Naive thymus-derived CD4-positive, alpha-beta T cell (primary cell): ENCODE results near the gene PTPRT. TPM values are rescaled to one million over a fixed set of nuclear protein-coding genes. Genes with fewer than 3 reads are reported as not detected.

ENCODE experiments used
- ATAC-seq: fragments of 150-1000 bp; cut with Tn5 transposase; 2 replicates; pipeline ENCODE4 v1.10.0; 2021; ENCODE audit warnings: mild to moderate bottlenecking, moderate library complexity
- CTCF ChIA-PET: fragments of 350-600 bp; sonication (Branson Sonifier 250); formaldehyde crosslinking; loops from one replicate; lab custom pipeline; 2021; ENCODE audit warnings: antibody characterized with exemption; lab: Charles Lee
- POLR2A ChIA-PET: fragments of 350-600 bp; sonication (Branson Sonifier 250); formaldehyde crosslinking; loops from one replicate; lab custom pipeline; 2021; ENCODE audit warnings: antibody characterized with exemption, inconsistent platforms; lab: Charles Lee
- DNase-seq, 9 donors: peaks; one replicate each; pipeline versions ENCODE4 v3.0.0 to v3.0.0-alpha.2; 2020 to 2022; ENCODE audit warnings: mixed read lengths in 1 of 9
- H3K27ac ChIP-seq: one replicate; pipeline ENCODE4 v1.7.0; 2013; ENCODE audit warnings: mild to moderate bottlenecking, low read depth, low read length, moderate library complexity
- H3K27me3 ChIP-seq, 2 donors: one replicate each; pipeline ENCODE4 v1.7.0; 2013; ENCODE audit warnings: low read length in 2 of 2, mild to moderate bottlenecking in 2 of 2, moderate library complexity in 2 of 2; ENCODE audit not compliant: control insufficient read depth in 2 of 2, insufficient read depth in 2 of 2
- H3K36me3 ChIP-seq, 3 experiments: 1 replicate in 2 of 3; 2 replicates in 1 of 3; pipeline ENCODE4 v1.7.0; 2013; ENCODE audit warnings: low read length in 3 of 3, mild to moderate bottlenecking in 3 of 3, moderate library complexity in 1 of 3; ENCODE audit not compliant: insufficient read depth in 3 of 3, control insufficient read depth in 2 of 3
- H3K4me1 ChIP-seq, 2 donors: one replicate each; pipeline ENCODE4 v1.7.0; 2013; ENCODE audit warnings: low read length in 2 of 2, mild to moderate bottlenecking in 2 of 2, moderate library complexity in 1 of 2; ENCODE audit not compliant: control insufficient read depth in 2 of 2, insufficient read depth in 2 of 2
- H3K4me3 ChIP-seq: 2 replicates; pipeline ENCODE4 v1.7.0; 2013; ENCODE audit warnings: mild to moderate bottlenecking, low read length
- H3K9me3 ChIP-seq, 3 experiments: 1 replicate in 2 of 3; 2 replicates in 1 of 3; pipeline ENCODE4 v1.7.0; 2013; ENCODE audit warnings: low read length in 3 of 3; ENCODE audit not compliant: control insufficient read depth in 2 of 3
- H3K27ac Mint-ChIP-seq, 9 donors: one replicate each; pipeline ENCODE4 v1.8.0; 2020 to 2022; ENCODE audit warnings: mixed read lengths in 9 of 9, mild to moderate bottlenecking in 8 of 9, moderate library complexity in 5 of 9, inconsistent platforms in 2 of 9
- H3K27me3 Mint-ChIP-seq, 5 donors: one replicate each; pipeline ENCODE4 v1.8.0; 2021 to 2022; ENCODE audit warnings: mixed read lengths in 5 of 5, mild to moderate bottlenecking in 1 of 5
- H3K36me3 Mint-ChIP-seq, 5 donors: one replicate each; pipeline ENCODE4 v1.8.0; 2020 to 2022; ENCODE audit warnings: mixed read lengths in 5 of 5, mild to moderate bottlenecking in 3 of 5, inconsistent platforms in 1 of 5
- H3K4me1 Mint-ChIP-seq, 7 donors: one replicate each; pipeline ENCODE4 v1.8.0; 2020 to 2022; ENCODE audit warnings: mixed read lengths in 7 of 7, mild to moderate bottlenecking in 3 of 7, inconsistent platforms in 1 of 7
- H3K4me3 Mint-ChIP-seq, 10 donors: one replicate each; pipeline ENCODE4 v1.8.0; 2020 to 2022; ENCODE audit warnings: mild to moderate bottlenecking in 10 of 10, mixed read lengths in 10 of 10, moderate library complexity in 6 of 10, inconsistent platforms in 2 of 10
- H3K9me3 Mint-ChIP-seq, 11 donors: one replicate each; pipeline ENCODE4 v1.8.0; 2020 to 2022; ENCODE audit warnings: mixed read lengths in 11 of 11, mild to moderate bottlenecking in 4 of 11, inconsistent platforms in 1 of 11, moderate library complexity in 1 of 11
- intact Hi-C, 2 donors: fragments of 100-400 bp; cut with micrococcal nuclease; formaldehyde crosslinking; loops; one replicate each; pipeline ENCODE4 v1.15.1; 2023
- polyA plus RNA-seq, 2 donors: library from polyadenylated mRNA; unstranded; fragments of 300-500 nt; fragmentation: Illumina TruSeq; gene quantifications; one replicate each; pipeline ENCODE4 v1.2.3, GENCODE V29; 2021
- total RNA-seq, 6 experiments: library from RNA in 5 of 6; stranded (reverse) in 5 of 6; gene quantifications; 1 replicate in 5 of 6; 2 replicates in 1 of 6; pipeline ENCODE4 v1.2.3 and lab custom pipeline; 2021 to 2026

PTPRT gene
- total and polyA plus RNA-seq, 7 experiments from 2014 or later = not detected

DNA sequence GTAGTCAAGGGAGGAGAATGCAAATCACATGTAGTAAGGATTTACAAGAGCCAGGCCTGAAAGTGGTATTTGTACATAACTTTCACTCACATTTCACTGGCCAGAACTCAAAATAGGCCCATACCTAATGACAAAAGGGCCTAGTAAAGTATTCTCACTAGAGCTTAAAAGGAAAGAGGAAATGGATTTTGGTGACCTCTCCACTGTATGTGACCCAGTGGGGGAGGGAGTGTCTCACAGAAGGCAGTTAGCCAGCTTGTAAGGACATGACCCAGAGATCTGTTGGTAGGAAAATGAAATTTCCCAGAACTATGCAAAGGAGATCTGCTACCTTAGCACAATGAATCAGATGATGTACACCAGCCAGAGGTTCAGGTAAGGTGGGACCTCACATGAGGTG lies 124.4 kb downstream of the PTPRT start:
- H3K27me3 Mint-ChIP-seq = peaks cover 0 to 11% (median 0%) of the 10 kb centered on the region in 5 donors
- no peak overlapping the region for H3K4me3 ChIP-seq
- ATAC-seq = no peak
- no peak overlapping the region for H3K27ac Mint-ChIP-seq
- intact Hi-C loops = no loop called here
- H3K27me3 ChIP-seq = no peaks in the 10 kb centered on the region
- no peak overlapping the region for H3K4me3 Mint-ChIP-seq
- ChIA-PET CTCF (no interaction called here), POLR2A (no interaction called here)
- no peak for DNase-seq
- no peaks in the 10 kb centered on the region for H3K4me1 Mint-ChIP-seq
- H3K4me1 ChIP-seq = no peaks in the 10 kb centered on the region
- H3K9me3 ChIP-seq = peaks cover 0 to 4% (median 0%) of the 10 kb centered on the region in 3 experiments
- no peaks in the 10 kb centered on the region for H3K36me3 Mint-ChIP-seq
- no peak overlapping the region for H3K27ac ChIP-seq
- peaks cover 0 to 11% (median 8%) of the 10 kb centered on the region in 11 donors for H3K9me3 Mint-ChIP-seq
- no peaks in the 10 kb centered on the region for H3K36me3 ChIP-seq

DNA sequence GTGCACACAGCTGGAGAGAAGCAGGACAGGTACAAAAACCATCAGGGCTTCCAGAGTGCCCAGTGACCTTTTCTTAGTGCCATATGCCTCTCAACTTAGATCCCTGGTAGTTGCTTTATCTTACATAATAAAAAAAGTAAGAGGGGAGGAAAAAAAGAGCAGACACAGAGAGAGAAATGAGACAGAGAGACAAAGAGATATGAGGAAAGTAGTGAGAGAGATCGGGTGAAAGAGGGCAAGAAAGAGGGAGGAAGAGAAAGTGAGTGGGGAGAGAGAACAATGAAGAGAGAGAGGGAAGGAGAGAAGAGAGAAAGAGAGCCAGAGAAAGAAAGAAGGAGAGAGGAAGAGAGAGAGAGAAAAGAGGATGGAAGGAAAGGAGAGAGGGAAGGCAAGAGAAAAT lies 131.6 kb downstream of the PTPRT start:
- Histone ChIP-seq H3K27ac (no peak overlapping the region), H3K4me3 (no peak overlapping the region), H3K4me1 (no peaks in the 10 kb centered on the region), H3K27me3 (no peaks in the 10 kb centered on the region), H3K36me3 (no peaks in the 10 kb centered on the region), H3K9me3 (no peaks in the 10 kb centered on the region)
- Mint-ChIP-seq H3K9me3 (peaks cover 0 to 5% (median 0%) of the 10 kb centered on the region in 11 donors), H3K4me1 (no peaks in the 10 kb centered on the region), H3K27ac (no peak overlapping the region), H3K36me3 (no peaks in the 10 kb centered on the region), H3K27me3 (peaks cover 0 to 18% (median 9%) of the 10 kb centered on the region in 5 donors), H3K4me3 (no peak overlapping the region)
- POLR2A ChIA-PET = no interaction called here
- CTCF ChIA-PET = no interaction called here
- ATAC-seq (no peak), DNase-seq (no peak)
- intact Hi-C loops = no loop called here

DNA sequence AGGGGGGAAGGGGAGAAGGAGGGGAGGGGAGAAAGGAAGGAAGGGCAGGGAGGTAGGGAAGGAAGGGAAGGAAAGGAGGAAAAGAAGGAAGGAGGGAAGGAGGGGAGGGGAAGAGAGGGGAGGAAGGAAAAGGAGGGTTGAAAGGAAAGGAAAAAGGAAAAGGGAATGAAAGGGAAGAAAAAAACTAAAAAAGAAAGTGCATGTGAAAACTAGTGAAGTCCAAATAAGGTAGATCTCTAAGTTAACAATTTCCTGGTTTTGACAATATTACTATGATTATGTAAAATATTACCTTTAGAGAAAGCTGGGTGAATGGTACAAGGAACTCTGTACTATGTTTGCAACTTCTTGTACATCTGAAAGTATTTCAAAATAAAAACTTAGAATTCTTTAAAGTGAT lies 132.4 kb downstream of the PTPRT start:
- peaks cover 0 to 5% (median 2%) of the 10 kb centered on the region in 11 donors for H3K9me3 Mint-ChIP-seq
- no peaks in the 10 kb centered on the region for H3K27me3 ChIP-seq
- H3K27me3 Mint-ChIP-seq = peaks cover 0 to 18% (median 9%) of the 10 kb centered on the region in 5 donors
- no peak overlapping the region for H3K4me3 Mint-ChIP-seq
- H3K4me3 ChIP-seq = no peak overlapping the region
- no peak for ATAC-seq
- intact Hi-C loops = no loop called here
- no peaks in the 10 kb centered on the region for H3K4me1 ChIP-seq
- no peaks in the 10 kb centered on the region for H3K36me3 ChIP-seq
- no peak for DNase-seq
- H3K36me3 Mint-ChIP-seq = no peaks in the 10 kb centered on the region
- H3K27ac Mint-ChIP-seq = no peak overlapping the region
- ChIA-PET POLR2A (no interaction called here), CTCF (no interaction called here)
- H3K9me3 ChIP-seq = no peaks in the 10 kb centered on the region
- no peak overlapping the region for H3K27ac ChIP-seq
- no peaks in the 10 kb centered on the region for H3K4me1 Mint-ChIP-seq

DNA sequence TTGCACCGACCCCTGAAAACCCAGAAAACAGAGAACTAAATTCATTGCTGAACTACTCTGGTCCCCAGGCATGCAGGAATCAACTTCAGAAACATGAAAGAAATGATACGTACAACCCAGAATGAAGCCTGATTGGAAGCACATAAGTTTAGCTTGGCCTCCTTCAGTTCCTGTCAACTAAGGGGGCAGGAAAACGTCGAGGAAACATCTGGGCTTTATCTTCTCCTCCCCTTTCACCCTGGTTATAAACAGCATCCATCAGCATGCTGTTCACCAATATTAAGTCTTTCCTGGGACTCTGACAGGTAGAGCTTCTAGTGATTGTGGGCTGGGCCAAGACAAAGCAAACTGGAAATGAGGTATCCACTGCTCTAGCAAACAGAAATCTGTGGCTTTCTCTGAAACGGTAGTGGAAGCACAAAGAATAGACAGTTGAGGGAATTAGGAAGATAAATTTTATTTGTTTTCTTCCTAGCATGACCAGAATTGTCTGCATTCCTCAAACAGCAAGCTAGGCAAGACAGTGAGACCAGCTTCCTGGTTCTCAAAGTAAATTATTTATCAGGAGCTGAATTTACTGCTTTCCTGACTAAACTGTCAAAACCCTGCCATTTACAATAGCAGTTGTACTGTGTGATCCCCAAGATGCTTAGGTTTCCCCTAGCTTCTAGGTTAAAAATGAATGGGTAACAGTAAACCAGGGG lies 134.4 kb downstream of the PTPRT start:
- no peaks in the 10 kb centered on the region for H3K27me3 ChIP-seq
- Mint-ChIP-seq H3K36me3 (no peaks in the 10 kb centered on the region), H3K4me3 (no peak overlapping the region), H3K27me3 (peaks cover 0 to 10% (median 8%) of the 10 kb centered on the region in 5 donors), H3K4me1 (no peaks in the 10 kb centered on the region), H3K9me3 (peaks cover 0 to 5% (median 2%) of the 10 kb centered on the region in 11 donors), H3K27ac (no peak overlapping the region)
- POLR2A ChIA-PET = no interaction called here
- H3K4me1 ChIP-seq = no peaks in the 10 kb centered on the region
- intact Hi-C loops = no loop called here
- DNase-seq (no peak), ATAC-seq (no peak)
- no peaks in the 10 kb centered on the region for H3K36me3 ChIP-seq
- H3K9me3 ChIP-seq = no peaks in the 10 kb centered on the region
- no peak overlapping the region for H3K4me3 ChIP-seq
- no peak overlapping the region for H3K27ac ChIP-seq
- CTCF ChIA-PET = no interaction called here

DNA sequence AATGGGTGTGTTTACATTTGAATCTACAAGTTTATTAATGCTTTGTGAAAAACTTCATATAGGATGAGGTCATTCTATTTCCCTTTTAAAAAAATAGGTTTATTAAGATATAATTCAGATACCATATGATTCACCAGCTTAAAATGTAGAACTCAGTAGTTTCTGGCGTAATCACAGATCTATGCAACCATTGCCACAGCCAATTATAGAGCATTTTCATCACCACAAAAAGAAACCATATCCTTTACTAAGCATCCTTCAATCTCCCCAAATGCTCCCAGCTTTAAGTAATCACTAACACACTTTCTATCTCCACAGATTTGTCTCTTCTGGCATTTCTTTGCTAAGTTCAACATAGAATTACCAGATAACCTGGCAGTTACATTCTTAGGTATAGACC lies 137.2 kb downstream of the PTPRT start:
- ChIA-PET POLR2A (no interaction called here), CTCF (no interaction called here)
- no peak overlapping the region for H3K4me3 ChIP-seq
- DNase-seq (no peak), ATAC-seq (no peak)
- H3K9me3 Mint-ChIP-seq = peaks cover 0 to 6% (median 3%) of the 10 kb centered on the region in 11 donors
- H3K4me1 ChIP-seq = no peaks in the 10 kb centered on the region
- no peaks in the 10 kb centered on the region for H3K9me3 ChIP-seq
- no peaks in the 10 kb centered on the region for H3K36me3 Mint-ChIP-seq
- peaks cover 0 to 11% (median 4%) of the 10 kb centered on the region in 5 donors for H3K27me3 Mint-ChIP-seq
- H3K27ac Mint-ChIP-seq = no peak overlapping the region
- H3K4me1 Mint-ChIP-seq = no peaks in the 10 kb centered on the region
- no peak overlapping the region for H3K4me3 Mint-ChIP-seq
- no peaks in the 10 kb centered on the region for H3K36me3 ChIP-seq
- intact Hi-C loops = no loop called here
- H3K27me3 ChIP-seq = no peaks in the 10 kb centered on the region
- no peak overlapping the region for H3K27ac ChIP-seq

DNA sequence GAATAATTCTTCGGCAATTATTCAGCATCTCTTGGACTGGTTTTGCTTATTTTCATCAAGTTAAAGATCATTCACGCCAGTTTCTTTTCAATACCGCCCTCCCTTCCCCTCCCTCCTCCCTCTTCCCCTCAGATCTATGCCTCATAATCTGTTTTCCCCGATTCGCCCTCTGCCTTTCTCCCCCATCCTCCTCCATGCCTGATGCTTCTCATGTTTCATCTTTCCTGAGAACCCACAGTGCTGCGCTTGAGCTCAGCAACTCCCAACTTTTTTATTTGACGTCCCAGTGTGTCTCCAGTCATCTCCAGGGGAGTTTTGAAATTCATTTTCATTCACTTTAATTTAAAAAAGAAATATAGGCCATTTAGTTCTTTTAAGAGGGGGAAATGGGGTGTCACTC lies 142.7 kb downstream of the PTPRT start:
- ChIA-PET CTCF (no interaction called here), POLR2A (no interaction called here)
- no peak for ATAC-seq
- intact Hi-C loops = no loop called here
- peaks cover 0 to 11% (median 4%) of the 10 kb centered on the region in 11 donors for H3K9me3 Mint-ChIP-seq
- H3K36me3 Mint-ChIP-seq = no peaks in the 10 kb centered on the region
- Histone ChIP-seq H3K27ac (no peak overlapping the region), H3K9me3 (no peaks in the 10 kb centered on the region), H3K27me3 (no peaks in the 10 kb centered on the region), H3K36me3 (no peaks in the 10 kb centered on the region), H3K4me3 (no peak overlapping the region), H3K4me1 (no peaks in the 10 kb centered on the region)
- no peak for DNase-seq
- no peak overlapping the region for H3K27ac Mint-ChIP-seq
- H3K27me3 Mint-ChIP-seq = peaks cover 0 to 13% (median 5%) of the 10 kb centered on the region in 5 donors
- H3K4me1 Mint-ChIP-seq = no peaks in the 10 kb centered on the region
- H3K4me3 Mint-ChIP-seq = no peak overlapping the region

DNA sequence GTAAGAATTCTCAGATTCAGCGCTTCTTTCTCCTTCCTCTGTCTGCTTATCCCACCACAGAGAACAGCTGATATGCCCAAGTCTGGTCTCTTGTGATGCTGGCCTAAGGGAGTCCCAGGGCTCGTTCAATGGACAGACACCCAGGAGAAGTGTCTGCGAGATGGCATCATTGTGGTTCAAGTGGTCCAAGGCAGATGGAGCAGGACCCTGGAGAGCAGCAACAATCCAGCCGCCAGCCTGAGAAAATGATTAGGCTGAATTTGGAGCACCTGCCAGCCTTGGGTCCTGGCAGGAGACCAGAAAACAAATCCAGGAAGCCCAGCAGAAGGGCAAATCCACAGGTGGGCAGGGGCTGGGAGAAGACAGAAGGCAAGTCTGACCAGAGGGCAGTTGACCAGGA lies 145.8 kb downstream of the PTPRT start:
- H3K4me3 Mint-ChIP-seq = no peak overlapping the region
- no peak overlapping the region for H3K27ac Mint-ChIP-seq
- H3K4me1 Mint-ChIP-seq = no peaks in the 10 kb centered on the region
- Histone ChIP-seq H3K4me3 (no peak overlapping the region), H3K27ac (no peak overlapping the region), H3K9me3 (no peaks in the 10 kb centered on the region), H3K36me3 (no peaks in the 10 kb centered on the region), H3K4me1 (no peaks in the 10 kb centered on the region), H3K27me3 (no peaks in the 10 kb centered on the region)
- no peak for ATAC-seq
- peaks cover 0 to 13% (median 5%) of the 10 kb centered on the region in 5 donors for H3K27me3 Mint-ChIP-seq
- no peaks in the 10 kb centered on the region for H3K36me3 Mint-ChIP-seq
- intact Hi-C loops = no loop called here
- no peak for DNase-seq
- H3K9me3 Mint-ChIP-seq = peaks cover 0 to 11% (median 4%) of the 10 kb centered on the region in 11 donors
- CTCF ChIA-PET = no interaction called here
- POLR2A ChIA-PET = no interaction called here
